Measurements from ENCODE around the gene B4GALT3.

The B4GALT3 gene

GRCh38 chr1:161128591-161129420, 48.5 kb downstream of the B4GALT3 start:
- DNase-seq (ENCODE audit: low read depth), result no peak

- no peak for DNase-seq (ENCODE audit: low read depth)
These were observed 49.7 kb downstream of the B4GALT3 start for GRCh38 chr1:161127649-161128048.

GRCh38 chr1:161122967-161123366, 54.3 kb downstream of the B4GALT3 start:
- no peak for DNase-seq (ENCODE audit: low read depth)

GRCh38 chr1:161121834-161122233, 55.5 kb downstream of the B4GALT3 start:
- no peak for DNase-seq (ENCODE audit: low read depth)
